ENCODE measurements around the gene CDKL1.
"Not testable (repeated sequence)": the region's sequence is repeated elsewhere in the genome, so short reads cannot be mapped to it uniquely, and the experiment has no call there.

Gene CDKL1

GRCh38 chr14:50321009-50321660 lies 75.5 kb downstream of the CDKL1 start:
- DNase-seq = peak; percentile 65

GRCh38 chr14:50320283-50320682 lies 76.4 kb downstream of the CDKL1 start:
- peak; percentile 3 for DNase-seq

GRCh38 chr14:50319721-50320120 lies 77.0 kb downstream of the CDKL1 start:
- no peak for DNase-seq

- no peak for DNase-seq
Observed at GRCh38 chr14:50319293-50319692, 77.4 kb downstream of the CDKL1 start.

GRCh38 chr14:50318031-50318626 lies 78.6 kb downstream of the CDKL1 start:
- no peak for DNase-seq

- DNase-seq = not testable (repeated sequence)
Observed at GRCh38 chr14:50314098-50314497, 82.6 kb downstream of the CDKL1 start.

GRCh38 chr14:50312734-50313054 lies 84.0 kb downstream of the CDKL1 start:
- peak; percentile 44 for DNase-seq

- DNase-seq = peak; percentile 90
Observed at GRCh38 chr14:50311972-50312733, 84.5 kb downstream of the CDKL1 start, which contains the start of the genes DMAC2L and L2HGDH. Gene DMAC2L (plus strand): TSS chr14:50312324. CDS start chr14:50321488, 9,164 bp downstream. Gene L2HGDH (minus strand): TSS chr14:50312229. CDS start chr14:50312150, 79 bp downstream.

- DNase-seq = no peak
Observed at GRCh38 chr14:50311337-50311971, 85.2 kb downstream of the CDKL1 start.

DNA sequence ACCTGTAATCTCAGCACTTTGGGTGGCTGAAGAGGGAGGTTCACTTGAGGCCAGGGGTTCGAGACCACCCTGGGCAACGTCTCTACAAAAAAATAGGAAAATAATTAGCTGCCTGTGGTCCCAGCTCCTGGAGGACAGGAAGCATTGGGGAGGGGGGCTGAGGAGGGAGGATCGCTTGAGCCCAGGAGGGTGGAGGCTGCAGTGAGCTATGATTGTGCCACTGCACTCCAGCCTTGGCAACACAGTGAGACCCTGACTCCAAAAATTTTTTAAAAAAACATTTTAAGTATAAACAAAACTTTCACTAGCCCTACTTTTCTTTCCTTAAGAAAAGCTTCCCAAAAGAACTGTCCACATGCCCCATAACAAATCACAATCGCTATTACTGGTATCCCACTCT lies 86.2 kb downstream of the CDKL1 start:
- no peak for DNase-seq

GRCh38 chr14:50308363-50308915 lies 88.2 kb downstream of the CDKL1 start:
- no peak for DNase-seq

- no peak for DNase-seq
Observed at GRCh38 chr14:50303744-50304471, 92.8 kb downstream of the CDKL1 start.

- DNase-seq = no peak
Observed at GRCh38 chr14:50301914-50302313, 94.8 kb downstream of the CDKL1 start.

- no peak for DNase-seq
Observed at GRCh38 chr14:50299585-50299984, 97.1 kb downstream of the CDKL1 start.

DNA sequence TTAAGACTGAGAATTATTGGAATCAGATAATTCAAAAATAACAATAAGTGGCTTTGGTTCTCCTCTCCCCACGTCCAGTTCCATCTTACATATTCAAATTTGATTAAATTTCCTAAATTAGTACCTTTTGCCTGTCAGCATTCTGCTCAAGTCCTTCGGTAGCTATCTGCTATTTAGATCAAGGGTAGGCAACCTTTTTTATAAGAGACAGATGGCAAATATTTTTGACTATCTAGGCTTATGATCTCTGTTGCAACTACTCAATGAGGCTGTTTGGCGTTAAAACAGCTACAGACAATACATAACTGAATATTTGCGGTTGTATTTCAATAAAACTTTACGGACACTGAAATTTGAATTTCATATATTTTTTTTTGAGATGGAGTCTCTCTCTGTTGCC lies 106.4 kb downstream of the CDKL1 start:
- no peak for DNase-seq

DNA sequence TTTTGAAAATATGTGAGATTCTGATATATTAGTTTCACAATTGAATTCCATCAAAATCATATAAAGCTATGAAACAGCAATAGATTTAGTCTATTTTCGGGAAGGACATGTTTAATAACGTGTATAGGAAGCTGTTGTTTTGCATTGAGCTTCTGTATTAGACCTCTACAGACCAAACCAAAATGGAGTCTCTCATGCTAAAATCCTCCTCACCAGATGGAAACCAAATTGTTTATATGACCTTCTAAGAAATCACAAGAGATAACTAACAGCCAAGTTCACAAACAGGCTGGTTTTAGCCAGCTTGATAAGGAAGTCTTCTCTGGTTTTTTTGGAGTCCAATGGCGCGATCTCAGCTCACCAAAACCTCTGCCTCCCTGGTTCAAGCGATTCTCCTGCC lies 108.5 kb downstream of the CDKL1 start:
- no peak for DNase-seq

GRCh38 chr14:50285861-50286260 lies 110.8 kb downstream of the CDKL1 start:
- DNase-seq = no peak

Data from stimulated activated naive CD4-positive, alpha-beta T cell treated with Interleukin-2 at 50 U/mL for 16 hours (primary cell).